ENCODE data around the gene HECW1. TPM values are rescaled to one million over a fixed set of nuclear protein-coding genes. Genes with fewer than 3 reads are reported as not detected.

Gene HECW1
- total and polyA plus RNA-seq, 10 of the 15 experiments (the other 5 are each of a cell fraction or from before 2014, with no cell fraction given) = under 0.01 to 0.31 (median 0.04) TPM; not detected in 3

- no peak for TF ChIP-seq MYB (IDR thresholded peaks at IDR 0.05; ENCODE audit: borderline replicate concordance, low read depth, low read length)
- TF ChIP-seq ELK1 (IDR thresholded peaks at IDR 0.05; ENCODE audit: low read depth, low read length) = no peak
- TF ChIP-seq NFYB (IDR thresholded peaks at IDR 0.05; ENCODE audit: insufficient read depth, low read depth, low read length) = no peak
- TF ChIP-seq NFXL1 (IDR thresholded peaks at IDR 0.05; ENCODE audit: borderline replicate concordance) = no peak
- TF ChIP-seq IKZF2 (IDR thresholded peaks at IDR 0.05) = no peak
- no peak for TF ChIP-seq MLLT1 (IDR thresholded peaks at IDR 0.05)
- no peak for TF ChIP-seq YY1 (IDR thresholded peaks at IDR 0.05; ENCODE audit: low read depth, low read length)
- no peak for TF ChIP-seq ZNF24 (IDR thresholded peaks at IDR 0.05)
- TF ChIP-seq SMAD5 (IDR thresholded peaks at IDR 0.05; ENCODE audit: low read depth) = no peak
- no peak for TF ChIP-seq IRF5 (IDR thresholded peaks at IDR 0.05; ENCODE audit: borderline replicate concordance)
- no peak for TF ChIP-seq ETV6 (conservative IDR thresholded peaks at IDR 0.05 in 1 of 2, IDR thresholded peaks at IDR 0.05 in 1 of 2; ENCODE audit: borderline replicate concordance in 1 of 2, low read depth in 1 of 2)
- TF ChIP-seq BCL3 (IDR thresholded peaks at IDR 0.05; ENCODE audit: borderline replicate concordance, insufficient read depth, low read depth, low read length, poor library complexity, severe bottlenecking) = no peak
- TF ChIP-seq SREBF1 (IDR thresholded peaks at IDR 0.05; ENCODE audit: low read length) = no peak
- TF ChIP-seq USF2 (IDR thresholded peaks at IDR 0.05; ENCODE audit: borderline replicate concordance, low read depth, low read length) = no peak
- H3K4me3 ChIP-seq = no peak overlapping the region
- no peak for DNase-seq (ENCODE audit: low read depth, low spot score)
- ChIA-PET SMC1A (ENCODE audit: uncharacterized antibody, unreplicated experiment) (interaction anchor here (0.6 to 1.6 kb wide), 6 partner anchors 9 to 314 kb away, joined by 3 to 6 read pairs (median 3); no protein-coding TSS in a partner anchor), RAD21 (ENCODE audit: unreplicated experiment) (interaction anchor here (1.1 kb wide), 1 partner anchor 12 kb away, joined by 3 read pairs; no protein-coding TSS in a partner anchor), POLR2A (no interaction called here), CTCF (interaction anchor here (1.6 to 2.6 kb wide), 2 partner anchors 12 to 190 kb away, joined by 3 to 8 read pairs; no protein-coding TSS in a partner anchor)
- no peak overlapping the region for H3K4me2 ChIP-seq (ENCODE audit: control insufficient read depth, insufficient read depth)
- H4K20me1 ChIP-seq (ENCODE audit: control insufficient read depth, insufficient read depth) = no peaks in the 10 kb centered on the region
- WGBS (ENCODE audit: insufficient coverage, insufficient replicate concordance, low lambda C conversion rate, missing lambda C conversion rate) = 55% methylated on average over 29 of the region's 29 CpGs
- no peak for FAIRE-seq
- H3K27ac ChIP-seq (ENCODE audit: control insufficient read depth, insufficient read depth) = no peak overlapping the region
- in situ Hi-C loops (cut with MboI) (no loop called here), intact Hi-C loops (cut with micrococcal nuclease; ENCODE audit: unreplicated experiment) (no loop called here)
- H3K27me3 ChIP-seq (replicated peaks in 1 of 2; ENCODE audit: control insufficient read depth in 2 of 2, insufficient read depth in 2 of 2, low read length in 1 of 2) = no peaks in the 10 kb centered on the region
- no peaks in the 10 kb centered on the region for H3K36me3 ChIP-seq (ENCODE audit: control insufficient read depth in 2 of 2, insufficient read depth in 2 of 2, low read length in 1 of 2)
- no peaks in the 10 kb centered on the region for H3K79me2 ChIP-seq (ENCODE audit: control insufficient read depth, insufficient read depth, low read length)
- H3K4me1 ChIP-seq (ENCODE audit: control insufficient read depth, insufficient read depth, low read length) = no peaks in the 10 kb centered on the region
- H3K9ac ChIP-seq (ENCODE audit: control insufficient read depth, insufficient read depth, low read length) = no peak overlapping the region
- no peak overlapping the region for H2AFZ ChIP-seq (ENCODE audit: control insufficient read depth, low read depth, low read length)
- no peaks in the 10 kb centered on the region for H3K9me3 ChIP-seq (replicated peaks; ENCODE audit: control insufficient read depth, insufficient read depth, low read length)
- no peak for ATAC-seq
- no TSS peak for BruUV-seq (replicated peaks)
These were observed 136.7 kb downstream of the HECW1 start for GRCh38 chr7:43248961-43249822.

All from GM12878 (cell line).